22Rv1 (cell line): ENCODE measurements around the gene RUNX3.

ENCODE experiments used
- H3K27ac ChIP-seq: fragments of 450-650 bp; 2 replicates; pipeline ENCODE4 v1.5.1; 2017
- ZFX ChIP-seq: fragments of 450-650 bp; IDR thresholded peaks from 2 replicates; pipeline ENCODE4 v1.6.1; 2017; ENCODE audit warnings: antibody characterized with exemption, borderline replicate concordance
- TF ChIP-seq, protein P1 (sequence below): fragments of 450-650 bp; IDR thresholded peaks from 2 replicates; pipeline ENCODE4 v1.5.1; 2017; ENCODE audit warnings: mild to moderate bottlenecking

RUNX3 gene

DNA sequence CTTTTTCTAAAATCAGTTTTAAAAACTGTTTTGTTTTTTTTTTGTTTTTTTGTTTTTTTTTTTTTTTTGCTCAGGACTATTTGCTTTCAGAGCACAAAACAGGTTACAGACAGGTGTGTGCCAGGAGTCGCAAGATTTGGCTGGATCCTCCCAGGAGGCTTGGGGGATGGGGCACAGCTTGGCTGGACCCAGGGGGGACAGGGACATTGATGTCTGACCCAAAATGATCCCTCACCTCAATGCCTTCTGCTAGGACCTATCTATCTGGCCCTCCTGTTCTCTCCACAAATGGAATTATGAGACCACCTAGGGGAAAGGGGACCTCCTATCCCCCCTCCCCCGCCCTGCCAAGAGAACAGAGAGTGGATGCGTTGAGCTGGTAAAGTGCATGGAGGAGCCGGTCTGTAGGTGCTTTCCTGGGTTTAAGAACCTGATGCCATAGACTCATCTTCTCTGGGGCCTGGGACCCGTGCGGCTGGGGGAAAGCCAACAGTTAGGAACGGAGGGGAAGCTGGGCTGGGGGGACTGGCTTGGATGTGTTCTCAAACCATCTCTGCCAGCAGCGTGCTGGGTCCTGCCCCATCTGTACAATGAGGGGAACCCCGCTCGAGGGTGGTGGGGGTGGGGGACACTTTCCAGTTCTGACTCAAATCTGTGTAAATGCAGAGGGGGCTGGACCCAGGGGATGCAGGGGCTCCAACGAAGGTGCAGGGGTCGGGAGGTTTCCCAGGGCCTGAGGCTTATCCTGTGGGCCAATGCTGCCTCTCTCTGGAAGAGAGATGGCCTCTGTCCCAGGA is 28.9 kb downstream of the RUNX3 start:
- TF ChIP-seq ZFX: no peak
- TF ChIP-seq, protein P1, sequence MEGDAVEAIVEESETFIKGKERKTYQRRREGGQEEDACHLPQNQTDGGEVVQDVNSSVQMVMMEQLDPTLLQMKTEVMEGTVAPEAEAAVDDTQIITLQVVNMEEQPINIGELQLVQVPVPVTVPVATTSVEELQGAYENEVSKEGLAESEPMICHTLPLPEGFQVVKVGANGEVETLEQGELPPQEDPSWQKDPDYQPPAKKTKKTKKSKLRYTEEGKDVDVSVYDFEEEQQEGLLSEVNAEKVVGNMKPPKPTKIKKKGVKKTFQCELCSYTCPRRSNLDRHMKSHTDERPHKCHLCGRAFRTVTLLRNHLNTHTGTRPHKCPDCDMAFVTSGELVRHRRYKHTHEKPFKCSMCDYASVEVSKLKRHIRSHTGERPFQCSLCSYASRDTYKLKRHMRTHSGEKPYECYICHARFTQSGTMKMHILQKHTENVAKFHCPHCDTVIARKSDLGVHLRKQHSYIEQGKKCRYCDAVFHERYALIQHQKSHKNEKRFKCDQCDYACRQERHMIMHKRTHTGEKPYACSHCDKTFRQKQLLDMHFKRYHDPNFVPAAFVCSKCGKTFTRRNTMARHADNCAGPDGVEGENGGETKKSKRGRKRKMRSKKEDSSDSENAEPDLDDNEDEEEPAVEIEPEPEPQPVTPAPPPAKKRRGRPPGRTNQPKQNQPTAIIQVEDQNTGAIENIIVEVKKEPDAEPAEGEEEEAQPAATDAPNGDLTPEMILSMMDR: no peak
- H3K27ac ChIP-seq: no peak overlapping the region

DNA sequence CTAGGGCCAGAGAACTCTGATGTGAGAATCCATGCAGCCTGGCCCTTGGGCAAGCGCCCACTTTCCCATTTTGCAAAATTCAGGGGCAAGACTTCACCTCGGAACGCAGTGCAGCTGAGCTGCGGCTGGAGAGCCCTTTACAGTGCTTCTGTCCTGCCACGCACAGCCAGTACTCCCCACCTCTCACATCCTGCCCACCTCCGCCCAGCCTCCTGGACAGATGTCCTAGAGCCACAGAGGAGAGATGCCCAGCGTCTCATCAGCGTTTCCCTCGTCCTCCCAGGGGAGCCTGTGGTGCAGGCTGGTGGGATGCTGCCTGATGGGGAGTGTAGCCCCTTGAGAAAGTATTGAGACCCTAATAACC is 29.6 kb downstream of the RUNX3 start:
- H3K27ac ChIP-seq: no peak overlapping the region
- TF ChIP-seq ZFX: no peak
- TF ChIP-seq, protein P1: no peak

DNA sequence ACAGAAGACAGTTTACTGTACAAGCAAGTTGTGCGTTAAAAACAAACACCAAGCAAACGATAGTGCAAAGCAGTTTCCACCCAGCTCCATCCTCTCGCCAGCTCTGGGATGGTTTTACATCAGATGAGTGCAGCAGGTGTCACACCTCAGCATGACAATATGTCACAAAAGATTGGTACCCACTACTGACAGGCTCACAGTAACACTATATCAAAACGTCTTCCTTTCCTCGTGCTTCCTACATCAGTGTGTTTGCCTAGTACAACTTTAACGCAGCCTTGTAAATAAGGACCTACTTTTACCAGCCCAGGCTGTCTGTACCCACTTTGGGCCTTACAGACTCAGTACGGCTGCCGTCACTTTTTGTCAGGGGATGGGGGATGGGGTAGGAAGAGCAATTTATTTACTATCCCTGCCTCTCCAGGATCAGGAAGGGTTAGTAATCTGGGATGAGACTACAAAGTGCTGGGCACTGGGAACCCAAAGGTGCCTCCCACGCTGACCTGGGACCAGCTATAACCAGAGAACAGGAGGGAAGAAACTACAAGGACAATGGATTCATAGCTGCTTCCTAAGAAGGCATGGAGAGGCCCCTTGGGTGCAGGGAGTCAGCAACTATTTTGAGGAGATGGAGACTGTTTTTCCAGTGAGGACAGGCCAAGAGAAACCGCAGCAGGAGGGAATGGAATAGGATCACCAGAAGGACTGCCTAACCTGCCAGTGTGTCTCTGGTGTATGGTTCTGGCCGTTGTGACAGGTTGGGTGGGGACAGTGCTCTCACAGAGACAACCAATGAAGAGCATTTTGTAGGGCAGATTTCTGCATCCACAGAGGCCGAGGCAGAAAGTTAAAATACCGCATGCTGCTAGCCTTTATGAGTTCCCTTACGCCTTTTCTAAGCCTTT is 30.2 kb downstream of the RUNX3 start:
- no peak overlapping the region for H3K27ac ChIP-seq
- TF ChIP-seq, protein P1: no peak
- no peak for TF ChIP-seq ZFX

DNA sequence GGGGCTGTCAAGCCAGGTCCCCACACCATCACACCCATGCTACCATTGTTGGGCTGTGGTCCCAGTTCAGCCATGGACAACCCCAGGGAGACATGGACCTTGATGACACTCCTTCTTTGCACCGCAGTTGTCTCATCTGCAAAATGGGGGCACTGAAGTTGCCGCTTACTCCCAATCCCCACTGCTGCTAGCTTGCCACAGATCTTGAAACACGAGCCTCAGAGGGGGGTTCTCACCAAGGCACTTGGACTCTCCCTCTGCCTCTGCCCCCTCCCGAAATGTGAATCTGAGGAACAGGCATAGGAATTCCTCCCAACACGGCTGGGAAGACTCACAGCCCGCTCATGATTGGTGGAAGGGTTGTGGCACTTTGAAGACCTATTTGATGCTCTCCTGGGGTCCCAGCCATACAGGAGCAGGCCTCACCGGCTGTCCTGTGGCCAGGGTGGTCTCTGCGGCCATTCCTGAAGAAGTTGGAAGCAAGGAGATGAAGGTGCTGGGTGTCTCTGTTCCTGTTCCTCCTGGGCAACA is 31.1 kb downstream of the RUNX3 start:
- no peak for TF ChIP-seq ZFX
- H3K27ac ChIP-seq: no peak overlapping the region

DNA sequence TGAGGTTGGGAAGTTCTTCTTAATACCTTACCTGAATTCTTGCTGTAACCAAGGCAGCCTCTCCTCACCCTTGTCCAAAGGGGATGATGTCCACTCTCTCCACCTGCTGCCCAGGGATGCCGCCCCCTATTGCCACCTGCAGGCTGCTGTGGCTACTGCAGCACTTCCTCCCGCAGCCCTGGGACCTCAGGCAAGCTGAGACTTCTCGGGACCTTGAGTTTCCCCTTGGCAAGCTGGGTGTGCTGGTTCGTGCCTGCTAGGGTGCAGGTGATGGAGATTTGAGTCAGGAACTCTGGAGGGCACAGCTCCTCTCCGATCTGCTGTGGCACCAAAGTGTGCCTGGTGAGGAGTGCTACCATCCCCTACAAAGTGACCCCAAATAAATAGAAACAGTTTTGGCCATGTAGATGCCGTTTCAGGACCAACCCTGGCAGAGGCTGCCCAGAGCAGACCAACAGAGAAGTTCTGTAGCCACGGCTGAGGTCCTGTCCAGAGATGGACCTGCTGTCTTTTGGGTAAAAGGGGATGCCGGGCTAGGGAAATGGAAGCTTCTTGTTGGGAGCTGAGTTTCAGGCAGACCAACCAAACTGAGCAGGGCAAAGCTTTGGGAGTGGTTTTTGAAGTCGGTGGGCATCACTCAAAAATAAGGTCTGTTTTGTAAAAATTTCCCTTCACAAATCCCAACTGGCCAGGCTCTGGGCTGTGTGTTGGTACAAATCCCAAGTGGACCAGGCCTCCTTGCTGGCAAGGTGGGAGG is 31.7 kb downstream of the RUNX3 start:
- TF ChIP-seq, protein P1: peak; percentile 93
- TF ChIP-seq ZFX: no peak
- no peak overlapping the region for H3K27ac ChIP-seq

DNA sequence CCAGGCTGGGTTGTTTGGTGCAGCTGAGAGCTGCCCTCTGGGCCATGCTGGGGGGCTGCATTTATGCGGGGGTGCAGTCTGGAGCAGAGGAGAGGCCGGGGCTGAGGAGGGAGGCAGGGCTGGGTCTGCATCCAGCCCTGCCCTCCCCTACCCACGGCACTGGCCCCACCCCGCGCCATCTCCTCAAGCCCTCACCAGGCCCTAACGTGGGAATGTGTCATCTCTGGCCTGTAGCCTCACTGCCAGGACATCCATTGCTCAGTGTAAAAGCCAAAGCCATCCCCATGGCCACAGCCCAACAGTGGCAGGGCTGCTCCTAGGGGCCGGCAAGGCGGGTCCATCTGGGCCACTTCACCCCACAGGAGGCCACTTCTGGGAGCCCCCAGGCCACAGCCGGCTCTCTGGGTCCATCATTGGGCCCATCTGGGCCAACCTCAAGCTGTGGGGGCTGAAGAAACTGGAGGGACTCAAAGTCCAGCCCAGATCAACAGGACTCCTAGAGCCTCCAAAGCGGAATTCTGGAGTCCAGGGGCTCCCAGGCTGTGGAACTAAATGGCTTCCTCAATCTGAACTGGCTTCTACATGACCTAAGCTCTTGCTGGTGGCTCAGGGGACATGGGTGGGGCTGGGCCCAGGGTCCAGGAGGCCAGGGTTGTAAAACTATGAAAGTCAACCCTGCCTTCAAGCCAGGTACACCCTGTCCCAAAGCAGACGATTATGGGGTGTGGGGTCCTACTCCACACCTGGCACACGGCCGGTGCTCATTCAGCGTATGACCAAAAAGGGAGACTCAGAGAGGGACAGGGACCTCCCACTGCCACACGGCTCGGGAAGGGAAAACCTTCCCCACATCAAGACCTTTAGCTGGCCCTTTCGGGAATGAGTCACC is 32.6 kb downstream of the RUNX3 start:
- TF ChIP-seq, protein P1: no peak
- TF ChIP-seq ZFX: no peak
- H3K27ac ChIP-seq: no peak overlapping the region
